DOHH2 (cell line): Measurements from ENCODE around the gene INPP4B.

Experiments used
- H3F3A ChIP-seq: fragments of 200-600 bp; sonication (generic), shearing (Covaris generic); 2 replicates; pipeline ENCODE4 v1.6.0; 2016; ENCODE audit warnings: antibody characterized with exemption, mild to moderate bottlenecking; ENCODE audit not compliant: control insufficient read depth, insufficient read depth
- H3K27ac ChIP-seq: fragments of 200-600 bp; sonication (generic); 2 replicates; pipeline ENCODE4 v1.5.1; 2014; ENCODE audit warnings: low read depth, mild to moderate bottlenecking, low read length, moderate library complexity
- H3K27me3 ChIP-seq: fragments of 200-600 bp; sonication (generic); 2 replicates; pipeline ENCODE4 v1.6.1; 2014; ENCODE audit warnings: mild to moderate bottlenecking, low read length, mixed read lengths; ENCODE audit not compliant: control insufficient read depth
- H3K36me3 ChIP-seq: fragments of 200-600 bp; sonication (generic); 2 replicates; pipeline ENCODE4 v1.6.1; 2014; ENCODE audit warnings: mild to moderate bottlenecking, low read length, moderate library complexity, mixed read lengths; ENCODE audit not compliant: control insufficient read depth
- H3K4me1 ChIP-seq: fragments of 200-600 bp; sonication (generic); 2 replicates; pipeline ENCODE4 v1.6.1; 2014; ENCODE audit warnings: mild to moderate bottlenecking, low read length, mixed read lengths; ENCODE audit not compliant: control insufficient read depth
- H3K4me2 ChIP-seq: fragments of 200-600 bp; sonication (generic); 2 replicates; pipeline ENCODE4 v1.6.0; 2014; ENCODE audit warnings: mild to moderate bottlenecking, low read length, moderate library complexity
- H3K4me3 ChIP-seq: fragments of 200-600 bp; sonication (generic); 2 replicates; pipeline ENCODE4 v1.5.1; 2014; ENCODE audit warnings: mild to moderate bottlenecking, low read length, mixed read lengths
- H3K79me2 ChIP-seq: fragments of 200-600 bp; sonication (generic); 2 replicates; pipeline ENCODE4 v1.6.1; 2014; ENCODE audit warnings: mild to moderate bottlenecking, low read length, mixed read lengths; ENCODE audit not compliant: control insufficient read depth
- H3K9me2 ChIP-seq: fragments of 200-600 bp; sonication (generic); replicated peaks from 2 replicates; pipeline ENCODE4 v1.6.1; 2014; ENCODE audit warnings: mild to moderate bottlenecking, low read length, mixed read lengths; ENCODE audit not compliant: control insufficient read depth
- H3K9me3 ChIP-seq: fragments of 200-600 bp; sonication (generic); 2 replicates; pipeline ENCODE4 v1.6.1; 2014; ENCODE audit warnings: antibody characterized with exemption, low read length, mixed read lengths; ENCODE audit not compliant: control insufficient read depth, insufficient read depth
- H4K20me1 ChIP-seq: fragments of 200-600 bp; sonication (generic); 2 replicates; pipeline ENCODE4 v1.6.0; 2014; ENCODE audit warnings: low read depth, mild to moderate bottlenecking, antibody characterized with exemption, low read length, moderate library complexity; ENCODE audit not compliant: control insufficient read depth, insufficient read depth
- CTCF ChIP-seq: fragments of 200-600 bp; sonication (generic); IDR thresholded peaks from one replicate; pipeline ENCODE4 v1.5.1; 2014; ENCODE audit warnings: antibody characterized with exemption, mild to moderate bottlenecking, low read depth, low read length; ENCODE audit not compliant: poor library complexity, severe bottlenecking
- EZH2phosphoT487 ChIP-seq: fragments of 200-600 bp; sonication (generic); IDR thresholded peaks from 2 replicates; pipeline ENCODE4 v1.6.1; 2017; ENCODE audit warnings: borderline replicate concordance, mild to moderate bottlenecking, antibody characterized with exemption, low read length, moderate library complexity, mixed read lengths

The INPP4B gene

GRCh38 chr4:142414366-142414990 is 431.6 kb downstream of the INPP4B start:
- H3K4me3 ChIP-seq: no peak overlapping the region
- H3K27ac ChIP-seq: no peak overlapping the region
- no peaks in the 10 kb centered on the region for H3K27me3 ChIP-seq
- no peak overlapping the region for H3K4me2 ChIP-seq
- TF ChIP-seq EZH2phosphoT487: no peak
- no peak for TF ChIP-seq CTCF
- H3K79me2 ChIP-seq: no peaks in the 10 kb centered on the region
- no peaks in the 10 kb centered on the region for H3K9me2 ChIP-seq
- no peaks in the 10 kb centered on the region for H3K4me1 ChIP-seq
- H3K9me3 ChIP-seq: no peaks in the 10 kb centered on the region; the same call in 1 of the 2 replicates
- no peaks in the 10 kb centered on the region for H3K36me3 ChIP-seq
- no peaks in the 10 kb centered on the region for H3F3A ChIP-seq
- no peaks in the 10 kb centered on the region for H4K20me1 ChIP-seq

DNA sequence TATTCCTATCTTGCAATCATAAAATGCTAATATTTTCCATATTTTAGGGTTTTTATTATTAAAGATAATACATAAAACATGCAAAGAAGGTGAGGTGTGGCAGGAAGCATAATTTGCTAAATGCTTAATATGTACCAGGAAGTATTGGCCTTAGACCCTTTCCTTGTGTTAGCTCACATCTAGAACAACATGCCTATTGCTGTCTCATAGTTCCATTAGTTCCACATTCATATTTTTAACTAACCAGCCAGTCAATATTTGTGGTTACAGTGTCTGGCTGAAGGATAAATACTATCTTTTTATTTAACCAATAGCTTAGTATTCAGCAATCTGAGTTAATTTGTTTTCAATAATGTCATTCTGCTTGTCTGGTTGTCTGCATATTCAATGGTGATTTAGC is 432.6 kb downstream of the INPP4B start:
- no peaks in the 10 kb centered on the region for H3K9me2 ChIP-seq
- no peaks in the 10 kb centered on the region for H3F3A ChIP-seq
- H3K36me3 ChIP-seq: no peaks in the 10 kb centered on the region
- H3K27ac ChIP-seq: no peak overlapping the region
- no peaks in the 10 kb centered on the region for H3K79me2 ChIP-seq
- no peaks in the 10 kb centered on the region for H3K4me1 ChIP-seq
- no peaks in the 10 kb centered on the region for H3K27me3 ChIP-seq
- H3K4me2 ChIP-seq: no peak overlapping the region
- no peak for TF ChIP-seq EZH2phosphoT487
- TF ChIP-seq CTCF: no peak
- no peak overlapping the region for H3K4me3 ChIP-seq
- H4K20me1 ChIP-seq: no peaks in the 10 kb centered on the region
- no peaks in the 10 kb centered on the region; the same call in 1 of the 2 replicates for H3K9me3 ChIP-seq

DNA sequence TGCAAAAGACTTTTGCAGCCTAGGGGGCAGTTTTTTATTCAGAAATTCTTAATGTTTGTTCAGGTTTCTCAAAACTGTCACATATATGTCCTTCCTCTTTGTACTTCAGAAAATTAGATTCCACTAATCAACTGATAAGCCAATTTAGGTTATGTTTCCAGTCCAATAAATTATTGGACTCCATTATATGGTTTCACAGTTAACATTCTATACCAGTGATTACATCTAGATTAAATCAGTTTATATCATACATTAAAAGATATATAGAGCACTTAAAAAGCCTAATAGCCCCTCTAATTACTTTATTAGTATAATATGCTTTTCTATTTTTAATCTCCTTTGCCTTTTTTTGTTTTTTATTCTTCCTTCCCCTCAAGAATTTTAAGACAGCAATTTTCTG is 434.1 kb downstream of the INPP4B start:
- H3K9me3 ChIP-seq: no peaks in the 10 kb centered on the region; the same call in 1 of the 2 replicates
- H3K4me2 ChIP-seq: no peak overlapping the region
- no peak for TF ChIP-seq EZH2phosphoT487
- no peak for TF ChIP-seq CTCF
- H3K4me1 ChIP-seq: no peaks in the 10 kb centered on the region
- no peaks in the 10 kb centered on the region for H3K9me2 ChIP-seq
- H4K20me1 ChIP-seq: no peaks in the 10 kb centered on the region
- H3K36me3 ChIP-seq: no peaks in the 10 kb centered on the region
- no peak overlapping the region for H3K4me3 ChIP-seq
- no peaks in the 10 kb centered on the region for H3K27me3 ChIP-seq
- no peak overlapping the region for H3K27ac ChIP-seq
- no peaks in the 10 kb centered on the region for H3K79me2 ChIP-seq
- H3F3A ChIP-seq: no peaks in the 10 kb centered on the region
